Hepatocyte (in vitro differentiated cells): ENCODE data around the gene ETF1.

Source experiments
- EZH2 ChIP-seq: fragments of 200-600 bp; sonication (generic); IDR thresholded peaks from 2 replicates; pipeline ENCODE4 v1.6.1; 2016; ENCODE audit warnings: antibody characterized with exemption, mild to moderate bottlenecking, borderline replicate concordance
- EZH2phosphoT487 ChIP-seq: fragments of 200-600 bp; sonication (generic); IDR thresholded peaks from one replicate; pipeline ENCODE4 v1.6.1; 2018; ENCODE audit warnings: antibody characterized with exemption, mild to moderate bottlenecking, low read depth, moderate library complexity; ENCODE audit not compliant: unreplicated experiment, severe bottlenecking
- TF ChIP-seq, protein P1 (sequence below): fragments of 200-600 bp; sonication (generic); IDR thresholded peaks from 2 replicates; pipeline ENCODE4 v1.5.1; 2016; ENCODE audit warnings: antibody characterized with exemption, mild to moderate bottlenecking; ENCODE audit not compliant: poor library complexity

DNA sequence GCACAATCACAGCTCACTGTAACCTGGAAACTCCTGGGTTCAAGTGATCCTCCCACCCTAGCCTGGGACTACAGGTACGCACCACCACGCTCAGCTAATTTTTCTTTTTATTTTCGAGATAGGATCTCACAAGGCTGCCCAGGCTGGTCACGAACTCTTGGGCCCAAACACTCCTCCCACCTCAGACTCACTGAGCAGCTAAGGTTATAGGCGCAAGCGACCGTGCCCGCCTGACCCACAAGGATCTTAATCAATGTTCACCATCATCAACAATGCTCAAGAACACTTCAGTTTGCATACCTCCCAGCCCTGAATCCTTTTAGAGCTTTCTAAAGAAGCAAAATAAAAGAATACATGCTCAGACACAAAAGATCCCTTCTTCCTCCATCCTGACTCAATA, 13.2 kb downstream of the ETF1 start:
- TF ChIP-seq, protein P1, sequence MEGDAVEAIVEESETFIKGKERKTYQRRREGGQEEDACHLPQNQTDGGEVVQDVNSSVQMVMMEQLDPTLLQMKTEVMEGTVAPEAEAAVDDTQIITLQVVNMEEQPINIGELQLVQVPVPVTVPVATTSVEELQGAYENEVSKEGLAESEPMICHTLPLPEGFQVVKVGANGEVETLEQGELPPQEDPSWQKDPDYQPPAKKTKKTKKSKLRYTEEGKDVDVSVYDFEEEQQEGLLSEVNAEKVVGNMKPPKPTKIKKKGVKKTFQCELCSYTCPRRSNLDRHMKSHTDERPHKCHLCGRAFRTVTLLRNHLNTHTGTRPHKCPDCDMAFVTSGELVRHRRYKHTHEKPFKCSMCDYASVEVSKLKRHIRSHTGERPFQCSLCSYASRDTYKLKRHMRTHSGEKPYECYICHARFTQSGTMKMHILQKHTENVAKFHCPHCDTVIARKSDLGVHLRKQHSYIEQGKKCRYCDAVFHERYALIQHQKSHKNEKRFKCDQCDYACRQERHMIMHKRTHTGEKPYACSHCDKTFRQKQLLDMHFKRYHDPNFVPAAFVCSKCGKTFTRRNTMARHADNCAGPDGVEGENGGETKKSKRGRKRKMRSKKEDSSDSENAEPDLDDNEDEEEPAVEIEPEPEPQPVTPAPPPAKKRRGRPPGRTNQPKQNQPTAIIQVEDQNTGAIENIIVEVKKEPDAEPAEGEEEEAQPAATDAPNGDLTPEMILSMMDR = no peak
- TF ChIP-seq EZH2 (no peak), EZH2phosphoT487 (no peak)
